Measurements from ENCODE around the gene ZFAND2A. TPM values are rescaled to one million over a fixed set of nuclear protein-coding genes. Genes with fewer than 3 reads are reported as not detected.
"Not testable (repeated sequence)": the region's sequence is repeated elsewhere in the genome, so short reads cannot be mapped to it uniquely, and the experiment has no call there.

The ZFAND2A gene
- total RNA-seq, 1 donor from 2014 or later, result 14.1 TPM

GRCh38 chr7:1117321-1117928, 42.6 kb downstream of the ZFAND2A start:
- Mint-ChIP-seq H3K4me1 (ENCODE audit: low read depth) (no peaks in the 10 kb centered on the region), H3K27ac (no peak overlapping the region), H3K9me3 (ENCODE audit: low read depth) (no peaks in the 10 kb centered on the region), H3K36me3 (ENCODE audit: insufficient read depth) (peaks cover 9% of the 10 kb centered on the region), H3K27me3 (no peaks in the 10 kb centered on the region), H3K4me3 (ENCODE audit: low read depth) (no peak overlapping the region)
- TF ChIP-seq CTCF (IDR thresholded peaks at IDR 0.05; ENCODE audit: unreplicated experiment), result no peak
- no peak for DNase-seq (ENCODE audit: low spot score, unreplicated experiment)

GRCh38 chr7:1116383-1117008, 43.5 kb downstream of the ZFAND2A start:
- not testable (repeated sequence) for H3K36me3 Mint-ChIP-seq (ENCODE audit: insufficient read depth); H3K27ac Mint-ChIP-seq; DNase-seq (ENCODE audit: low spot score, unreplicated experiment)

GRCh38 chr7:1115171-1116045, 44.6 kb downstream of the ZFAND2A start:
- H3K36me3 Mint-ChIP-seq (ENCODE audit: insufficient read depth); H3K27me3 Mint-ChIP-seq; H3K27ac Mint-ChIP-seq: not testable (repeated sequence)

More at GRCh38 chr7:1116383-1117008, 43.5 kb downstream of the ZFAND2A start:
- not testable (repeated sequence) for H3K27me3 Mint-ChIP-seq; H3K4me1 Mint-ChIP-seq (ENCODE audit: low read depth); H3K4me3 Mint-ChIP-seq (ENCODE audit: low read depth); H3K9me3 Mint-ChIP-seq (ENCODE audit: low read depth)

GRCh38 chr7:1114505-1114904, 45.5 kb downstream of the ZFAND2A start:
- TF ChIP-seq CTCF (IDR thresholded peaks at IDR 0.05; ENCODE audit: unreplicated experiment), result no peak
- Mint-ChIP-seq H3K4me1 (ENCODE audit: low read depth) (no peaks in the 10 kb centered on the region), H3K9me3 (ENCODE audit: low read depth) (no peaks in the 10 kb centered on the region), H3K4me3 (ENCODE audit: low read depth) (no peak overlapping the region), H3K36me3 (ENCODE audit: insufficient read depth) (peaks cover 9% of the 10 kb centered on the region), H3K27ac (no peak overlapping the region), H3K27me3 (no peaks in the 10 kb centered on the region)
- DNase-seq (ENCODE audit: low spot score, unreplicated experiment), result no peak

More at GRCh38 chr7:1115171-1116045, 44.6 kb downstream of the ZFAND2A start:
- H3K9me3 Mint-ChIP-seq (ENCODE audit: low read depth); H3K4me3 Mint-ChIP-seq (ENCODE audit: low read depth); H3K4me1 Mint-ChIP-seq (ENCODE audit: low read depth); DNase-seq (ENCODE audit: low spot score, unreplicated experiment): not testable (repeated sequence)

- peak overlapping the region; percentile 80 for H3K27ac Mint-ChIP-seq
- no peaks in the 10 kb centered on the region for H3K9me3 Mint-ChIP-seq (ENCODE audit: low read depth)
- DNase-seq (ENCODE audit: low spot score, unreplicated experiment), result no peak
- H3K36me3 Mint-ChIP-seq (ENCODE audit: insufficient read depth), result peaks cover 9% of the 10 kb centered on the region
- TF ChIP-seq CTCF (IDR thresholded peaks at IDR 0.05; ENCODE audit: unreplicated experiment), result no peak
- H3K4me3 Mint-ChIP-seq (ENCODE audit: low read depth), result no peak overlapping the region
- no peaks in the 10 kb centered on the region for H3K4me1 Mint-ChIP-seq (ENCODE audit: low read depth)
- no peaks in the 10 kb centered on the region for H3K27me3 Mint-ChIP-seq
These were observed 45.9 kb downstream of the ZFAND2A start for GRCh38 chr7:1114088-1114487.

- Mint-ChIP-seq H3K27me3 (no peaks in the 10 kb centered on the region), H3K36me3 (ENCODE audit: insufficient read depth) (peaks cover 9% of the 10 kb centered on the region), H3K9me3 (ENCODE audit: low read depth) (no peaks in the 10 kb centered on the region), H3K4me1 (ENCODE audit: low read depth) (no peaks in the 10 kb centered on the region), H3K27ac (no peak overlapping the region), H3K4me3 (ENCODE audit: low read depth) (no peak overlapping the region)
- TF ChIP-seq CTCF (IDR thresholded peaks at IDR 0.05; ENCODE audit: unreplicated experiment), result no peak
- DNase-seq (ENCODE audit: low spot score, unreplicated experiment), result no peak
These were observed 46.5 kb downstream of the ZFAND2A start for GRCh38 chr7:1113548-1113885.
